Karpas-422 (cell line): ENCODE data around the gene FLVCR2. TPM values are rescaled to one million over a fixed set of nuclear protein-coding genes. Genes with fewer than 3 reads are reported as not detected.
A peak's percentile ranks its signal among the peaks of the same experiment; 100 is the strongest.

Source experiments
- DNase-seq: peaks from one replicate; pipeline ENCODE4 v3.0.0-alpha.2; 2015
- H2AFZ ChIP-seq: fragments of 200-600 bp; sonication (generic); 2 replicates; pipeline ENCODE4 v1.6.1; 2014; ENCODE audit warnings: antibody characterized with exemption, low read length, mixed read lengths
- H3K27ac ChIP-seq: fragments of 200-600 bp; sonication (generic); 2 replicates; pipeline ENCODE4 v1.5.1; 2014; ENCODE audit warnings: mild to moderate bottlenecking, low read length, moderate library complexity
- H3K27me3 ChIP-seq: fragments of 200-600 bp; sonication (generic); 2 replicates; pipeline ENCODE4 v1.6.1; 2014; ENCODE audit warnings: low read length, mixed read lengths
- H3K36me3 ChIP-seq: fragments of 200-600 bp; sonication (generic); 2 replicates; pipeline ENCODE4 v1.6.1; 2014; ENCODE audit warnings: low read length, mixed read lengths; ENCODE audit not compliant: insufficient read depth
- H3K4me1 ChIP-seq: fragments of 200-600 bp; sonication (generic); 2 replicates; pipeline ENCODE4 v1.6.1; 2014; ENCODE audit warnings: mild to moderate bottlenecking, low read length, mixed read lengths
- H3K4me2 ChIP-seq: fragments of 200-600 bp; sonication (generic); 2 replicates; pipeline ENCODE4 v1.6.1; 2014; ENCODE audit warnings: low read length, low read depth, mild to moderate bottlenecking; ENCODE audit not compliant: poor library complexity, severe bottlenecking
- H3K4me3 ChIP-seq: fragments of 200-600 bp; sonication (generic); 2 replicates; pipeline ENCODE4 v1.5.1; 2014; ENCODE audit warnings: mild to moderate bottlenecking, antibody characterized with exemption, low read length, mixed read lengths
- H3K79me2 ChIP-seq: fragments of 200-600 bp; sonication (generic); 2 replicates; pipeline ENCODE4 v1.6.1; 2014; ENCODE audit warnings: mild to moderate bottlenecking, low read length, mixed read lengths
- H3K9ac ChIP-seq: fragments of 200-600 bp; sonication (generic); 2 replicates; pipeline ENCODE4 v1.6.0; 2014; ENCODE audit warnings: low read length
- H3K9me2 ChIP-seq: fragments of 200-600 bp; sonication (generic), shearing (Covaris generic); replicated peaks from 2 replicates; pipeline ENCODE4 v1.6.0; 2014; ENCODE audit warnings: mild to moderate bottlenecking, low read length, moderate library complexity; ENCODE audit not compliant: insufficient read depth
- H3K9me3 ChIP-seq: fragments of 300-700, 200-600 bp; sonication (generic); 2 replicates; pipeline ENCODE4 v1.6.1; 2014; ENCODE audit warnings: low read length, mixed read lengths
- H4K20me1 ChIP-seq: fragments of 200-600 bp; sonication (generic); 2 replicates; pipeline ENCODE4 v1.6.1; 2014; ENCODE audit warnings: mild to moderate bottlenecking, antibody characterized with exemption, low read length, low read depth; ENCODE audit not compliant: insufficient read depth
- total RNA-seq: library from RNA; depleted of rRNA; stranded (reverse); fragments of >200 nt; shearing (Covaris generic); gene quantifications from 2 replicates; pipeline ENCODE4 v1.2.3, GENCODE V29; 2014; ENCODE audit warnings: low replicate concordance

The FLVCR2 gene
- total RNA-seq, 1 experiment from 2014 or later = not detected

DNA sequence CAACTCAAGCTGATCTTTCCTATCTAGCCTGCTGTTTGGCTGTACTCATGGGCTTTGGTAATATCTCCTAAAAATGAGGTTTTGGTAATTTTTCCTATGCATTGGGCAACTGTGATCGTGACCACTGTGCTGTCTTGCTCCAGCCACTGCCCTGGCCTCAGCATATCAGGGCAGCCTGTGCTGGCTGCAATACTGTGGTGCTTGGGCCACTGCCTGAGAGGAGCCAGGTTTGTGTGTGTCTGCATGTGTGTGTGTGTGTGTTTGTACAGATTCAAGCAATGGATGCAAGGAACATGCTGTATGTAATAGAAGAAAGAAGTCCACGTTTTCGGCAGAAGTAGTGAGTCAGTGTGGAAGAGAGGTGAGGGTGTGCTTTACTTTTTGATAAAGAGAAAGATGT, 69.2 kb downstream of the FLVCR2 start:
- Histone ChIP-seq H3K9me2 (no peaks in the 10 kb centered on the region), H3K79me2 (no peaks in the 10 kb centered on the region), H3K9me3 (no peaks in the 10 kb centered on the region), H3K4me1 (no peaks in the 10 kb centered on the region), H3K27ac (no peak overlapping the region), H3K4me2 (no peak overlapping the region), H3K27me3 (no peaks in the 10 kb centered on the region), H3K36me3 (peaks cover 30% of the 10 kb centered on the region), H4K20me1 (no peaks in the 10 kb centered on the region), H3K9ac (no peak overlapping the region), H2AFZ (no peak overlapping the region), H3K4me3 (no peak overlapping the region)
- no peak for DNase-seq

DNA sequence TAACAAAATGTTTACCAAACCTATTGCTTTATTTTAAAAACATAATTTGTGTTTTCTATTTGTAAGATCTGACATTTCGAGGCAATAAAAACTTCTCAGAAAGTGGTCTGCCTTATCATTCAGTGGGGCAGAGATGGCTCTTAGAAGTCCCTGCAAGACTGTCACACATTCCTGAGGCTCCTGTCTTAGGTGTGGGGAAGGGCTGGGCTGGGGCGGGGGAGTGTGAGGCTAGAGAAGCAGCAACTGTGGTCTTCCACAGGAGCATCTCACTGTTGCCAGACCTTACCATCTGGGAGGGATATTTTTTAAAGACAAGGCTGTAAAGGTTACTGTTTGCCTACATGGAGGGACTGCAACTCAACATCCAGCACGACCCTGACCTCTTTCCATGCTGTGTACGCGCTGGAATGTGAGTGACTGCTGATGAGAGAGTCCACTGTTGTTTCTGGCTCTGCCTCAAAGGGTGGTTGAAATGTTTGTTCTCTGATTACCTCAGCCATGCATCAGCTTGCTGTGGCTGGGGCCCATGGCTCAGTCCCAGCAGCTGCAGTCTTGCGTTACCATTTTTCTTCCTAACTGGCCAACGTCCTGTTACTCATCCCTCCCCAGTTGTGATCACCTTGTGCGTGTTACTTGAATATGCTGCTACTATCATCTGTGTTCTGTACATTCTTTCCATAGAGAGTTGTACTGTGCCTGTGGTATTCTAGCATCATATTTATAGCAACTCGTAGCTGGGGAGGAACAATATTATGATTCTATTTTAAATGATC, 69.8 kb downstream of the FLVCR2 start:
- H4K20me1 ChIP-seq = no peaks in the 10 kb centered on the region
- H3K4me2 ChIP-seq = no peak overlapping the region
- H3K9me2 ChIP-seq = no peaks in the 10 kb centered on the region
- H3K79me2 ChIP-seq = no peaks in the 10 kb centered on the region
- H3K9ac ChIP-seq = no peak overlapping the region
- peaks cover 30% of the 10 kb centered on the region for H3K36me3 ChIP-seq
- H3K4me1 ChIP-seq = no peaks in the 10 kb centered on the region
- H3K4me3 ChIP-seq = no peak overlapping the region
- no peak overlapping the region for H3K27ac ChIP-seq
- H3K9me3 ChIP-seq = no peaks in the 10 kb centered on the region
- no peaks in the 10 kb centered on the region for H3K27me3 ChIP-seq
- no peak for DNase-seq
- H2AFZ ChIP-seq = no peak overlapping the region

DNA sequence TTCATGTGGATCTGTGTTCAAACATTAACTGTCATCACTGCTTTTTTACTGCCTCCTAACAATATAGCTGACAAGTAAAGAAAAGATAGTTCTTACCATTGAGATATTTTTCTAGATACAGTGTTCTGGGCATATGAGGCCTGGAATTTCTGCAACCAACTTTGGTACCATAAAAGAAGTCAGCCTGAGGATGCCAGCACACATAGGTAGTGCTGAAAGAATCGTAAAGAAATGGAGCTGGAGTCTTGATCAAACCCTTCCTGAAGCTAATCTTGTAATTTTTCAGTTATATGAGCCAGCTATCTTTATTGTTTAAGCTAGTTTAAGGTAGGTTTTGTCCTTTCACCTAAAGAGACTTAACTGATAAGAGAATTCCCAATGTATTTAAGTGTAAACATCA, 70.9 kb downstream of the FLVCR2 start:
- H3K9me2 ChIP-seq = no peaks in the 10 kb centered on the region
- H4K20me1 ChIP-seq = no peaks in the 10 kb centered on the region
- DNase-seq = no peak
- no peaks in the 10 kb centered on the region for H3K4me1 ChIP-seq
- H3K27me3 ChIP-seq = no peaks in the 10 kb centered on the region
- H3K4me3 ChIP-seq = no peak overlapping the region
- H3K79me2 ChIP-seq = no peaks in the 10 kb centered on the region
- H3K4me2 ChIP-seq = no peak overlapping the region
- no peak overlapping the region for H3K9ac ChIP-seq
- H3K27ac ChIP-seq = no peak overlapping the region
- H3K9me3 ChIP-seq = no peaks in the 10 kb centered on the region
- peaks cover 33% of the 10 kb centered on the region for H3K36me3 ChIP-seq
- no peak overlapping the region for H2AFZ ChIP-seq

DNA sequence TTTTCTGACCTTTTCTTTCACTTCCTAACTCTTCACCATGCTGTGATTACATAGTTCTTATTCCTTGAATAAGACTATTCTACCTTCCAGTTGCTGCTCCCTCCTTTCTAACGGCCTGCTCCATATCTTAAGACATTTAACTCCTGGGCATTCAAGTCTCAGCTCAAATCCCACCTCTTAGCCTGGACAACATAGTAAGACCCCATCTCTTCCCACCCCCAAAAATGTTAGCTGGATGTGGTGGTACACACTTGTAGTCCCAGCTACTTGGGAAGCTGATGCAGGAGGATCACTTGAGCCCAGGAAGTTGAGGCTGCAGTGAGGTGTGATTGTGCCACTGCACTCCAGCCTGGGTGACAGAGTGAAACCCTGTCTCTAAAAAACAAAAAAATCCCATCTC, 71.4 kb downstream of the FLVCR2 start:
- H4K20me1 ChIP-seq = no peaks in the 10 kb centered on the region
- no peaks in the 10 kb centered on the region for H3K9me3 ChIP-seq
- no peak overlapping the region for H2AFZ ChIP-seq
- no peaks in the 10 kb centered on the region for H3K9me2 ChIP-seq
- no peaks in the 10 kb centered on the region for H3K27me3 ChIP-seq
- no peak overlapping the region for H3K4me3 ChIP-seq
- no peak for DNase-seq
- H3K4me2 ChIP-seq = no peak overlapping the region
- no peak overlapping the region for H3K9ac ChIP-seq
- no peak overlapping the region for H3K27ac ChIP-seq
- H3K4me1 ChIP-seq = no peaks in the 10 kb centered on the region
- H3K79me2 ChIP-seq = no peaks in the 10 kb centered on the region
- H3K36me3 ChIP-seq = peaks cover 33% of the 10 kb centered on the region

DNA sequence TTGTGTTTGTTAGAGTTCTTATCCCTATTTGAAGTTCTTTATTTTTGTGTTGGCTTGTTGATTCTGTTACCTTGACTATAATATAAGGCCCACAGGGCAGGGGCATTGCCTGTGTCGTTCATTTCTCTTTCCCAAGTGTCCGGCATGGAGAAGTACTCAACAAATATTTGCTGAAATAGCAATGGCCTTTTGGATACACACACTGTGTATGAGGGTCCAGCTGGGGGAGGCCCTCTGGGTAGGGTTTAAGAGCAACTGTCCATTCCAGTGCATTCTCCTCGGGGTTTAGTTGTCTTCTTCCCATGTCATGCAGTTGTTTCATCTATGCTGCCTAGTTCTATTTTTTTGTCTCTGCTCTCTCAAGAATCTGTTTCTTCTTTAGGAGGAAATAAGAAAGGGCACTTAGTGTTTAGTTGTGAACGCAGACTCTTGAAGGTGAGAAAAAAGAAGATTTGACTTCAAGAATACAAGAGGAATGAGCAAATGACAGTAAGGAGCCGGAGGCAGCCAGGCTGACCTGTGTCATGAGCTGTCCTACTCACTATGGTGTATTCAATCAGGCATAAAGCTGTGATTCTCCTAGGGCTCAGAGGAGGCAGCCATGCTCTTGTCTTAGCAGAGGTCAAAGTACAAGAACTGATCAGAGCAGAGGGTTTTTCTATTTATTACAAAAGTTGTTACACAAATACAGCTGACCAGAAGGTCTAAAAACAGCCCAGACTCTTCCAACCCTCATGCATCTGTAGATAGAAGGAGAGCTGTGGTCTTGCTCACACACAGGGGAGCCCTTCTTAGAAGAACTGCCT, 72.0 kb downstream of the FLVCR2 start:
- Histone ChIP-seq H3K79me2 (no peaks in the 10 kb centered on the region), H3K9ac (no peak overlapping the region), H3K36me3 (peaks cover 36% of the 10 kb centered on the region), H3K4me1 (no peaks in the 10 kb centered on the region), H3K4me3 (no peak overlapping the region), H2AFZ (no peak overlapping the region), H3K9me3 (no peaks in the 10 kb centered on the region), H3K9me2 (no peaks in the 10 kb centered on the region), H3K4me2 (no peak overlapping the region), H4K20me1 (no peaks in the 10 kb centered on the region), H3K27me3 (no peaks in the 10 kb centered on the region), H3K27ac (no peak overlapping the region)
- DNase-seq = no peak

DNA sequence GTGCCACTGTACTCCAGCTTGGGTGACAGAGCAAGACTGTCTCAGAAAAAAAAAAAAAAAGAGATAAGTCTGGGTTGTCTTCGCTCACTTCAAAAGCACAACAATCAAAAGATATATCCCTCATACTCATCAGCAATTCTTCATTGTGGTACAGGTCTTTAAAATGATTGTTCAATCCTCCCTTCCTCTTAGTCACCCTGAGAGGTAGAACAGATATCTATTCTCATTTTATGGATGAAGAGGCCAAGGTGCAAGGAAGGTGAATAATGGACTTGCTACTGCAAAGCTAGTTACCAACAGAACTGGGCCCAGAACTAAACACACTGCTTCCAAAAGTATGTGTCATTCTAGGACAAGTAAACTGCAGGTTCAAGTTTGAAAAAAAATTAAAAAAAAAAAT, 75.1 kb downstream of the FLVCR2 start:
- H3K79me2 ChIP-seq = peaks cover 15% of the 10 kb centered on the region
- H2AFZ ChIP-seq = no peak overlapping the region
- peaks cover 5% of the 10 kb centered on the region for H3K4me1 ChIP-seq
- H4K20me1 ChIP-seq = no peaks in the 10 kb centered on the region
- no peak overlapping the region for H3K27ac ChIP-seq
- H3K36me3 ChIP-seq = peaks cover 38% of the 10 kb centered on the region
- no peak overlapping the region for H3K4me2 ChIP-seq
- H3K4me3 ChIP-seq = no peak overlapping the region
- DNase-seq = no peak
- no peaks in the 10 kb centered on the region for H3K9me2 ChIP-seq
- H3K9me3 ChIP-seq = no peaks in the 10 kb centered on the region
- no peaks in the 10 kb centered on the region for H3K27me3 ChIP-seq
- no peak overlapping the region for H3K9ac ChIP-seq

DNA sequence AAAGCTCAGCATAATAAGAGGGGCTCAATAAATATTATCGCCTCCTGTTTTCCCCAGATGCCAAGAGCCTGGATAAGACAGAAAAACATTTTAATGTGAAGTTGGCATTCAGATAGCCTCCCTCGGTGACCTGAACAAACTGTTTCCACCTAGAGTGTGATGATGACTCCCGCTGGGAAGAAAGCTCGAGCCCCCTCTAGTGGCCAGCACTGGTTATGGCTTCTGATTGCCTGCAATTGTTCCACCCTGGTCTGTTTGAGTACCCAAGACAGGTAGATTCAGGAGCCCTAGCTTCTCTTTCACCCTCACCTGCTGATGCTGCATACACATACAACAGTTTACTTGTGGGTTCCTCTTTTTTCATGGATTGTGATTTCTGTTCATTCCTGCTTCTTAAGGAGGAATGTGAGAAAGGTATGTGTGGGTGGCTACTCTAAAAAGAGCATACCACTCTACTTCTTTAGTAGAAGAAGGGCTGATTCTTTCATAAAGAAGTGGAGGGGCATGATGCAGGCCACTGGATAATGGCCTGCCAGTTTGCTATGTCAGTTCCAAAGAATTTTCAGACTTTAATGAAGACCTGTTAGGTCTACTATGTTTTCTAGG, 75.8 kb downstream of the FLVCR2 start:
- Histone ChIP-seq H3K9ac (no peak overlapping the region), H3K36me3 (peaks cover 37% of the 10 kb centered on the region), H3K4me1 (peaks cover 10% of the 10 kb centered on the region), H3K9me3 (no peaks in the 10 kb centered on the region), H3K4me3 (no peak overlapping the region), H3K27me3 (no peaks in the 10 kb centered on the region), H2AFZ (no peak overlapping the region), H3K4me2 (no peak overlapping the region), H3K79me2 (peaks cover 21% of the 10 kb centered on the region), H4K20me1 (no peaks in the 10 kb centered on the region), H3K27ac (no peak overlapping the region), H3K9me2 (no peaks in the 10 kb centered on the region)
- DNase-seq = peak; percentile 94

DNA sequence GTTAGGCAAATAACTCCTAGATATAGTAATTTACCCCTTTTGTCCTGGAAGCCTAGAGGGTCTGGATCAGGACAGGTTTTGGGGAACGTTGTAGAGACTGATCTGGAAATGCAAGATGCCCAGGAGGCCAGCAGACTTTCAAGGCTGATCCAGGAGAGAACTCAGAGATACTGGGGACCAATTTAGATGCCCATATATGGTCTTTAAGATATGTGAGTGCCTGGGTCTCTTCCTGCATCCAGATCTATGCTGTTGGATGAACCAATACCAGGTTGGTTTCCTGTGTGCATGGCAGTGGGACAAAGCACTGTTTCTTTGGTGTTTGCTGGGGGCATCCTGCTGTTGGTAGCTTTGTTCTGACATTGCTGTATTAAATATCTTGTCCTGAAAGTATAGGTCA, 76.8 kb downstream of the FLVCR2 start:
- Histone ChIP-seq H3K4me2 (no peak overlapping the region), H3K4me3 (no peak overlapping the region), H3K27ac (no peak overlapping the region), H3K36me3 (peaks cover 27% of the 10 kb centered on the region), H3K9me3 (no peaks in the 10 kb centered on the region), H3K9ac (no peak overlapping the region), H4K20me1 (no peaks in the 10 kb centered on the region), H3K9me2 (no peaks in the 10 kb centered on the region), H3K4me1 (peaks cover 20% of the 10 kb centered on the region), H3K27me3 (no peaks in the 10 kb centered on the region), H3K79me2 (peaks cover 31% of the 10 kb centered on the region), H2AFZ (no peak overlapping the region)
- DNase-seq = no peak
